Adrenal gland (tissue), 12 donors: Measurements from ENCODE around the gene SLC36A1. TPM values are rescaled to one million over a fixed set of nuclear protein-coding genes. Genes with fewer than 3 reads are reported as not detected.

Experiments
- DNase-seq, 7 donors: peaks; one replicate each; pipeline ENCODE4 v3.0.0-alpha.2; 2019 to 2020
- H3K27ac ChIP-seq, 5 donors: fragments of 200-600 bp; sonication (generic) in 4 of 5; 1 replicate in 3 of 5; 2 replicates in 2 of 5; pipeline versions ENCODE4 v1.5.1 to v1.8.0; 2016 to 2020; ENCODE audit warnings: mild to moderate bottlenecking in 1 of 5
- H3K27me3 ChIP-seq: fragments of 200-600 bp; 2 replicates; pipeline ENCODE4 v1.8.0; 2021
- H3K36me3 ChIP-seq, 2 donors: fragments of 200-600 bp; replicated peaks in 1 of 2; 1 replicate in 1 of 2; 2 replicates in 1 of 2; pipeline versions ENCODE4 v1.5.1 to v1.8.0; 2018 to 2022
- H3K4me1 ChIP-seq, 2 donors: fragments of 200-600 bp; replicated peaks in 1 of 2; 1 replicate in 1 of 2; 2 replicates in 1 of 2; pipeline versions ENCODE4 v1.5.1 to v1.8.0; 2018 to 2021
- H3K4me3 ChIP-seq, 4 donors: fragments of 200-600 bp; sonication (generic) in 3 of 4; one replicate each; pipeline ENCODE4 v1.5.1; 2016 to 2018
- H3K9me3 ChIP-seq, 3 donors: fragments of 200-600 bp; sonication (generic) in 1 of 3; replicated peaks in 1 of 3; 1 replicate in 2 of 3; 2 replicates in 1 of 3; pipeline versions ENCODE4 v1.5.1 to v1.8.0; 2016 to 2021
- POLR2A ChIP-seq, 2 donors: fragments of 450-650 bp; IDR thresholded peaks; one replicate each; pipeline ENCODE4 v1.6.1; 2017; ENCODE audit warnings: antibody characterized with exemption in 2 of 2, mild to moderate bottlenecking in 2 of 2, moderate library complexity in 1 of 2
- WGBS, 4 donors: extraction: QIAGEN DNeasy Blood & Tissue Kit in 2 of 4; methylation state at CpG; one replicate each; pipeline versions ENCODE4 v1.1.5 to v1.1.7; 2013 to 2017; 5-methylcytosine and 5-hydroxymethylcytosine counted together
- intact Hi-C, 2 donors: fragments of 100-400 bp; cut with DNase I; formaldehyde crosslinking; loops; one replicate each; pipeline versions ENCODE4 v1.14.1 to v1.15.0; 2022 to 2023
- polyA plus RNA-seq, 3 donors: library from polyadenylated mRNA; stranded (reverse); fragments of 200-250 nt in 2 of 3; fragments of 350-450 nt in 1 of 3; fragmentation: Illumina TruSeq in 1 of 3; extraction: RNeasy Lipid Tissue Mini Kit (QIAGEN cat#74804) in 1 of 3; gene quantifications; one replicate each; pipeline ENCODE4 v1.2.3, GENCODE V29; 2013 to 2014
- total RNA-seq, 9 donors: library from RNA; depleted of rRNA in 4 of 9; stranded (reverse); fragments of >200 nt in 4 of 9; fragments of 120-200 nt in 1 of 9; fragmentation: NEBNext Ultra II Directional in 1 of 9; extraction: Animal tissue kit (Norgen Biotek cat#: 25700) in 1 of 9; gene quantifications; one replicate each; pipeline versions ENCODE4 v1.1.0 to v1.2.4, GENCODE V29; 2013 to 2023
- TF ChIP-seq, protein P1 (sequence below), 6 experiments: fragments of 450-650 bp in 4 of 6; fragments of 200-600 bp in 2 of 6; sonication (generic) in 1 of 6; IDR thresholded peaks; 1 replicate in 5 of 6; 2 replicates in 1 of 6; pipeline versions ENCODE4 v1.5.1 to v1.8.0; 2016 to 2021; ENCODE audit warnings: antibody characterized with exemption in 6 of 6, mild to moderate bottlenecking in 2 of 6, moderate library complexity in 1 of 6
- donor health status: healthy with polysubstance abuse.
- donor health status: Bipolar disorder and iron deficiency.
- donor health status: DM: yes; HTN: yes; CAD: no.
- donor health status: DM: no; HTN: no; CAD: no.
- donor health status: DM: no; HTN: no; CAD: no.
- donor health status: DM: yes; HTN: yes; CAD: no.

SLC36A1 gene
- total and polyA plus RNA-seq, 12 donors: 3.0 to 15.4 (median 9.0) TPM

DNA sequence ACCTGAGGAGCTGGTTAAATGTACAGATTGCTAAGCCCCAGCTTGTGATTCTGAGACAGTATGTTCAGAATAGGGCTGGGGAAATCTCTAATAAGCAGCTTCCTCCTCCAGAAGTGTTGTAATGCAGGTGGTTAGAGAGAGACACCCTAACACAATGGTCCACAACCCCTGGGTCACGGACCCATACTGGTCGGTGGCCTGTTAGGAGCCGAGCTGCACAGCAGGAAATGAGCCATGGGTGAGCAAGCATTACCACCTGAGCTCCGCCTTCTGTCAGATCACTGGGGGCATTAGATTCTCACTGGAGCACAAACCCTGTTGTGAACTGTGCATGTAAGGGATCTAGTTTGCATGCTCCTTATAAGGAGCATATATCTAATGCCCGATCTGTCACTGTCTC, 61.8 kb downstream of the SLC36A1 start:
- no peaks in the 10 kb centered on the region for H3K27me3 ChIP-seq

DNA sequence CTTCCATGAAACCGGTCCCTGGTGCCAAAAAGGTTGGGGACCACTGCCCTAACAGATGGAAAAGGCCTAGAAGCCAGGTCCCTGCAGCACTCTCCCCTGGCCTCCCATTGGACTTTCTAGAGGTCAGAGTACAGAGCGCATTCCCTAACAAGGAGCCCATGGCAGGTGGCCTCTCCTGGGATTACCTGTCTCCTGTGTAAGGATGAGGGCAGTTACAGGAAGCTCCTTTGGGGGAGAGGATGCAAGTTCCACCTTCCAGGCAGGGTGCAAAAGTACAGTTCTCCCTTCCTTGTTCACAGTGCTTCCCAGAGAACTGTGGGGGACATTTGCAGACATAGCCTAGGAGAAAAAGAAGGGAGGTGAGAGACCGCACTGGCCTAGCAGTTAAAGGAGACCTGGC, 62.4 kb downstream of the SLC36A1 start:
- WGBS, 4 donors: 95 to 100% (median 98%) methylated on average over 3 of the region's 3 CpGs
- H3K9me3 ChIP-seq: no peaks in the 10 kb centered on the region
- H3K4me1 ChIP-seq: no peaks in the 10 kb centered on the region
- no peaks in the 10 kb centered on the region for H3K27me3 ChIP-seq
- no peak for DNase-seq
- H3K27ac ChIP-seq: no peak overlapping the region
- TF ChIP-seq POLR2A (IDR thresholded peaks at IDR 0.05): no peak
- TF ChIP-seq, protein P1, sequence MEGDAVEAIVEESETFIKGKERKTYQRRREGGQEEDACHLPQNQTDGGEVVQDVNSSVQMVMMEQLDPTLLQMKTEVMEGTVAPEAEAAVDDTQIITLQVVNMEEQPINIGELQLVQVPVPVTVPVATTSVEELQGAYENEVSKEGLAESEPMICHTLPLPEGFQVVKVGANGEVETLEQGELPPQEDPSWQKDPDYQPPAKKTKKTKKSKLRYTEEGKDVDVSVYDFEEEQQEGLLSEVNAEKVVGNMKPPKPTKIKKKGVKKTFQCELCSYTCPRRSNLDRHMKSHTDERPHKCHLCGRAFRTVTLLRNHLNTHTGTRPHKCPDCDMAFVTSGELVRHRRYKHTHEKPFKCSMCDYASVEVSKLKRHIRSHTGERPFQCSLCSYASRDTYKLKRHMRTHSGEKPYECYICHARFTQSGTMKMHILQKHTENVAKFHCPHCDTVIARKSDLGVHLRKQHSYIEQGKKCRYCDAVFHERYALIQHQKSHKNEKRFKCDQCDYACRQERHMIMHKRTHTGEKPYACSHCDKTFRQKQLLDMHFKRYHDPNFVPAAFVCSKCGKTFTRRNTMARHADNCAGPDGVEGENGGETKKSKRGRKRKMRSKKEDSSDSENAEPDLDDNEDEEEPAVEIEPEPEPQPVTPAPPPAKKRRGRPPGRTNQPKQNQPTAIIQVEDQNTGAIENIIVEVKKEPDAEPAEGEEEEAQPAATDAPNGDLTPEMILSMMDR (IDR thresholded peaks at IDR 0.05): no peak
- no peaks in the 10 kb centered on the region for H3K36me3 ChIP-seq
- H3K4me3 ChIP-seq: no peak overlapping the region
- intact Hi-C loops: loop anchor here (10.0 kb wide), 2 partner anchors 145 to 225 kb away; no protein-coding TSS in a partner anchor

More for the DNA sequence above, 61.8 kb downstream of the SLC36A1 start:
- Histone ChIP-seq H3K27ac (no peak overlapping the region), H3K4me3 (no peak overlapping the region), H3K4me1 (no peaks in the 10 kb centered on the region), H3K9me3 (no peaks in the 10 kb centered on the region), H3K36me3 (no peaks in the 10 kb centered on the region)
- TF ChIP-seq, protein P1 (IDR thresholded peaks at IDR 0.05): no peak
- no peak for TF ChIP-seq POLR2A (IDR thresholded peaks at IDR 0.05)
- no peak for DNase-seq
- WGBS, 4 donors: 85 to 91% (median 87%) methylated on average over 5 of the region's 5 CpGs
- intact Hi-C loops: no loop called here

DNA sequence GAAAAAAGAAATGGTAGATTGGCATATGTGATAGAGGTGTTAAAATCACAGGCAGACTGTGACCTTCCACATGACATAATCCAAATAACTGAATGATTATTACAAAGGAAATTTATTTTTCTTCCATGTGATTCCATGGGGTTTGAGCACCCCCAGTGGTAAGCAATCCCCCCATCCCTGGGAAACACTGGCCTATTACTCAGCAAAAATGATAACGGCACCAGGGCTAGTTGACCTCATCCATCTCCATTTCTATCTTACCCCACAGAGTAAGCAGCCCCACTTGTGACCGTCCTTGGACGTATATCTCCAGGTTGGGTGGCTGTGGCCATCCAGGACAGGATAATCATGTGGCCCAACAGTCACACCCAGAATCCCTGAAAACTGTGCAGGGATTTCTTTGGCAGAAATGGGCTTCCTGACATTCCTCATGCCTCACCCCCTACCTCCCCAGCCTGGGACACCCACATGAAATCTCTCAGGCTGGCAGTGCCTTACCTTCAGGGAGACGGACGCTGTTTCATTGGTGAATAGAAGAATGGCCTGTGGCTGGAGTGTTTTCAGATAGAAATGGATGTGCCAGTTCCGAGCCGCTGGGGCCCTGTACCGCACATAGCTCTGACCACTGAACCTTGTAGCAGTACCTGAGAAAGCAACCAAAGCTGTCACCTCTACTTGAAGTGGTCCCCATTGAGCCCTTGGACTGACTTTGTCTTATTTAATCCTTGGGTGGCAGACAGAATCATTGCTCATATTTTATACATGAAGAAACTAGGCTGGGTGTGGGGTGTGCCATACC, 69.9 kb downstream of the SLC36A1 start:
- WGBS, 4 donors: 89 to 95% (median 90%) methylated on average over 8 of the region's 8 CpGs
- intact Hi-C loops: loop anchor here (10.0 kb wide), 2 partner anchors 137 to 217 kb away; no protein-coding TSS in a partner anchor
- H3K27me3 ChIP-seq: no peaks in the 10 kb centered on the region
- H3K4me3 ChIP-seq: no peak overlapping the region
- no peak for DNase-seq
- H3K27ac ChIP-seq: no peak overlapping the region
- TF ChIP-seq, protein P1 (IDR thresholded peaks at IDR 0.05): no peak
- H3K9me3 ChIP-seq: no peaks in the 10 kb centered on the region
- no peaks in the 10 kb centered on the region for H3K4me1 ChIP-seq
- no peaks in the 10 kb centered on the region for H3K36me3 ChIP-seq

DNA sequence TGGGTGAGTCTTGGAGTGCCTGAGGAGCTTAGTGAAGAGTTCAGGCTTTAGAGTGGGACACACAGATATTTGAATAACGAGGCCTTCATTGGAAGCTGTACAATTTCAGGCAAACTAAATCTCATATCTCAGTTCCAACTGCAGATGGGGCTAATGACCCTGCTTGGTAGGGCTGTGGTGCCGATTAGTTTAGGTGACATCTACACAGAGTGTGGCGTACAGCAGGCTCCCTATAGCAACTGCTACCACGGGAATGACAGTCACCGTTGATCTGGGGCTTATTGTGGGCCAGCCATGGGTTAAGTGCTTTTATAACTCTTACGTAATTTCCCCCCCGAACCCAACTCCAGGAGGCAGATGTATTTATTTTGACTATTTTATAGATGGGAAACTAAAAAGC, 72.9 kb downstream of the SLC36A1 start:
- Histone ChIP-seq H3K4me1 (no peaks in the 10 kb centered on the region), H3K27me3 (no peaks in the 10 kb centered on the region), H3K9me3 (no peaks in the 10 kb centered on the region), H3K36me3 (no peaks in the 10 kb centered on the region), H3K4me3 (no peak overlapping the region), H3K27ac (no peak overlapping the region)
- TF ChIP-seq POLR2A (IDR thresholded peaks at IDR 0.05): no peak
- TF ChIP-seq, protein P1 (IDR thresholded peaks at IDR 0.05): no peak
- 73 to 81% (median 76%) methylated on average over 7 of the region's 7 CpGs for WGBS, 4 donors
- peak in 1 of 7 donors; percentile 30 for DNase-seq
- intact Hi-C loops: loop anchor here in 1 of 2 donors (10.0 kb wide), 1 partner anchor 105 kb away; no protein-coding TSS in a partner anchor
